ENCODE data around the gene LYRM4.

LYRM4 gene

GRCh38 chr6:5260661-5261544 lies at the start of gene LYRM4, which contains the start of gene FARS2:
TSS of gene LYRM4 (minus strand) at chr6:5260950. CDS start at chr6:5260733, 217 bp downstream.
TSS of gene FARS2 (plus strand) at chr6:5261513.
- TF ChIP-seq GATA3 (IDR thresholded peaks at IDR 0.05; ENCODE audit: low read depth, low read length) (no peak), GATA2 (IDR thresholded peaks at IDR 0.05; ENCODE audit: low read depth, low read length) (no peak)

- TF ChIP-seq GATA3 (IDR thresholded peaks at IDR 0.05; ENCODE audit: low read depth, low read length), result no peak
- no peak for TF ChIP-seq GATA2 (IDR thresholded peaks at IDR 0.05; ENCODE audit: low read depth, low read length)
Measured at GRCh38 chr6:5308066-5308465, 47.3 kb upstream of the LYRM4 start.

- no peak for TF ChIP-seq GATA2 (IDR thresholded peaks at IDR 0.05; ENCODE audit: low read depth, low read length)
- no peak for TF ChIP-seq GATA3 (IDR thresholded peaks at IDR 0.05; ENCODE audit: low read depth, low read length)
Measured at GRCh38 chr6:5307058-5307457, 46.3 kb upstream of the LYRM4 start.

- no peak for TF ChIP-seq GATA3 (IDR thresholded peaks at IDR 0.05; ENCODE audit: low read depth, low read length)
- TF ChIP-seq GATA2 (IDR thresholded peaks at IDR 0.05; ENCODE audit: low read depth, low read length), result no peak
Measured at GRCh38 chr6:5305968-5306626, 45.3 kb upstream of the LYRM4 start.

- TF ChIP-seq GATA3 (IDR thresholded peaks at IDR 0.05; ENCODE audit: low read depth, low read length) (no peak), GATA2 (IDR thresholded peaks at IDR 0.05; ENCODE audit: low read depth, low read length) (no peak)
Measured at GRCh38 chr6:5303682-5304081, 42.9 kb upstream of the LYRM4 start.

- no peak for TF ChIP-seq GATA3 (IDR thresholded peaks at IDR 0.05; ENCODE audit: low read depth, low read length)
- TF ChIP-seq GATA2 (IDR thresholded peaks at IDR 0.05; ENCODE audit: low read depth, low read length), result no peak
Measured at GRCh38 chr6:5302995-5303622, 42.4 kb upstream of the LYRM4 start.

- TF ChIP-seq GATA2 (IDR thresholded peaks at IDR 0.05; ENCODE audit: low read depth, low read length) (0 out of 2 replicates have a peak, but pooled peaks have one; percentile 16), GATA3 (IDR thresholded peaks at IDR 0.05; ENCODE audit: low read depth, low read length) (no peak)
Measured at GRCh38 chr6:5302220-5302946, 41.6 kb upstream of the LYRM4 start.

- TF ChIP-seq GATA2 (IDR thresholded peaks at IDR 0.05; ENCODE audit: low read depth, low read length), result no peak
Measured at GRCh38 chr6:5300206-5300764, 39.5 kb upstream of the LYRM4 start.

- no peak for TF ChIP-seq GATA2 (IDR thresholded peaks at IDR 0.05; ENCODE audit: low read depth, low read length)
- no peak for TF ChIP-seq GATA3 (IDR thresholded peaks at IDR 0.05; ENCODE audit: low read depth, low read length)
Measured at GRCh38 chr6:5295623-5296022, 34.9 kb upstream of the LYRM4 start.

GRCh38 chr6:5294392-5295211 lies 33.9 kb upstream of the LYRM4 start:
- TF ChIP-seq GATA2 (IDR thresholded peaks at IDR 0.05; ENCODE audit: low read depth, low read length), result no peak

GRCh38 chr6:5293692-5294091 lies 32.9 kb upstream of the LYRM4 start:
- TF ChIP-seq GATA2 (IDR thresholded peaks at IDR 0.05; ENCODE audit: low read depth, low read length), result no peak
- no peak for TF ChIP-seq GATA3 (IDR thresholded peaks at IDR 0.05; ENCODE audit: low read depth, low read length)

GRCh38 chr6:5292154-5292553 lies 31.4 kb upstream of the LYRM4 start:
- TF ChIP-seq GATA2 (IDR thresholded peaks at IDR 0.05; ENCODE audit: low read depth, low read length), result no peak
- no peak for TF ChIP-seq GATA3 (IDR thresholded peaks at IDR 0.05; ENCODE audit: low read depth, low read length)

GRCh38 chr6:5290500-5290899 lies 29.8 kb upstream of the LYRM4 start:
- no peak for TF ChIP-seq GATA3 (IDR thresholded peaks at IDR 0.05; ENCODE audit: low read depth, low read length)
- TF ChIP-seq GATA2 (IDR thresholded peaks at IDR 0.05; ENCODE audit: low read depth, low read length), result no peak

Measured in SH-SY5Y (cell line).